Measurements from ENCODE around the gene NPC1.

The NPC1 gene

DNA sequence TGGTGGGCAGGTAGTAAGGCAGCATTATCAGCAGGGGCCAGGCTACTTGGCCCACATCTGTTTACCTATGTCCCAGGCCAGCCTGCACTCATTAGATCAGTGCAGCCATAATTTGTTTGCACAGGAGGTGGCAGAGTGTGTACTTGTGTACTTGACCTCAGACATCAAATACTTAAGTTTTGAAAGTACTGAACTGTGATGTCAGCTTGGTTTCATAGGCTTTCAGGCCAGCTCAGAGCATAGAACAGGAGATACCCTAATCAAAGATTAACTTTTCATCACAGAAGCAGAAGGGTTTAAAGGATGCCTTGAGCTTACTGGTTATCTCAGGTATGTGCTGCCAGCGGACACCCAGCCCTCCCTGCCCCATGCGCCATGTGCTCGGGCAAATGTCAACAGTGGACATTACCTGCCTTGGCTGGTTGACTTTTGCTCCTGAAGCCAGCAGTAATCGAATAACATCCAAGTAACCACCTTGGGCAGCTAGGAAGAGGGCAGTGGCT lies 43.2 kb upstream of the NPC1 start:
- TF ChIP-seq, protein P1, sequence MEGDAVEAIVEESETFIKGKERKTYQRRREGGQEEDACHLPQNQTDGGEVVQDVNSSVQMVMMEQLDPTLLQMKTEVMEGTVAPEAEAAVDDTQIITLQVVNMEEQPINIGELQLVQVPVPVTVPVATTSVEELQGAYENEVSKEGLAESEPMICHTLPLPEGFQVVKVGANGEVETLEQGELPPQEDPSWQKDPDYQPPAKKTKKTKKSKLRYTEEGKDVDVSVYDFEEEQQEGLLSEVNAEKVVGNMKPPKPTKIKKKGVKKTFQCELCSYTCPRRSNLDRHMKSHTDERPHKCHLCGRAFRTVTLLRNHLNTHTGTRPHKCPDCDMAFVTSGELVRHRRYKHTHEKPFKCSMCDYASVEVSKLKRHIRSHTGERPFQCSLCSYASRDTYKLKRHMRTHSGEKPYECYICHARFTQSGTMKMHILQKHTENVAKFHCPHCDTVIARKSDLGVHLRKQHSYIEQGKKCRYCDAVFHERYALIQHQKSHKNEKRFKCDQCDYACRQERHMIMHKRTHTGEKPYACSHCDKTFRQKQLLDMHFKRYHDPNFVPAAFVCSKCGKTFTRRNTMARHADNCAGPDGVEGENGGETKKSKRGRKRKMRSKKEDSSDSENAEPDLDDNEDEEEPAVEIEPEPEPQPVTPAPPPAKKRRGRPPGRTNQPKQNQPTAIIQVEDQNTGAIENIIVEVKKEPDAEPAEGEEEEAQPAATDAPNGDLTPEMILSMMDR (IDR thresholded peaks at IDR 0.05), result no peak

- TF ChIP-seq, protein P1 (IDR thresholded peaks at IDR 0.05), result no peak
Measured at GRCh38 chr18:23627970-23628369, 41.7 kb upstream of the NPC1 start.

DNA sequence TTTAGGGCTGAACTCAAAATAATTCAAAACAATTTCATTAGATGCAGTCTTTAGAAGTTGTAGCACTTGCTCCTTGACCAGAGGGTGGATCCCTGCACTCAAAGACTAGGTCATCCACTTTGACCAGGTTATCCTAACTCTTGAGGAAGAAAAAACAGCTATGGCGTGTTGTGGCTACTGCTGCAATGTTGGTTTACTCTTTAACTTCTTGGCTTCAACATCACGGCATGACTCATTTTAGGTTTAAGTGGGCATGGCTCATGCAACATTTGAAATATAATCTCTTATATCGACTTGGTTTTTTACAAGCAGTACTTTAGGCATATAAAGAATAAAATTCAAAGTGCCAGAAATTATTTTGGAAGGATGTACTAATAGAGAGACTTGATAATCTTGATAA lies 41.0 kb upstream of the NPC1 start:
- TF ChIP-seq, protein P1 (IDR thresholded peaks at IDR 0.05), result no peak

DNA sequence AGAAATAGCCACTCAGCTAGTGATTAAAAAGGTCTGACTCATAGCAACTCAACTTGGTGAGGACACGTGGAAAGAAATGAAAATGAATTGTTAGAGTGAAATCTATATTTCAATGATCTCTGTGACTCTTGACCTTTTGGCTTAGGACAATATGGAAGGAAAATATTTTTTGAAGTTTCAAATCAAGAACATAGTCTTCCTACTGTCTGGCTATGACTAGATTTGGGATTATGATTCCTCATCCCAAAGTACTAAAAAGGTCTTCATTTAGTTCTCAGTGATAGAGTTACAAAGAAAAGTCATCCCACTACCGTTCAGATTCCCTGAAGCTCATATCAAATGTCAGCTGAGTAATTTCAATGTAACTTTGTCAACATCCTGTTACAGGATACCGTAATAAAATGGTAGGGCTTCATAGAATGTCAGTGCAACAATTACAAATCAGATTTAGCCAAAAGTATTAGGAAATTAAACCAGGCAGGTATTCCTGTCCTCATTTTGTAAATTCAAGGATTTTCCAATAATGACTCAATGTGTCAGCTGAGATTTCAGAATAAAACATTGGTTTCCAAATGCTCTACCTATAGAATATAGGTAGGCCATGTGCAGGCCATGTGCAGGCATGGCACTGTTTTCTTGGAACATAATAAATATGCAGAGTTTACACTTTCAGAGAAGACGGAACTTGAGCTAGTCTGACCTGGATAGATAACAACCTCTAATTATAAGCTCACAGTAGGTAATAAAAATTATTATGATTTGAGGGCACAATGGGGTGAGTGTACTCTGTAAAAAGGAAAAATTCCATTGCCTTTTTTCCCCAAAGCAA lies 40.4 kb upstream of the NPC1 start:
- TF ChIP-seq, protein P1 (IDR thresholded peaks at IDR 0.05), result no peak

DNA sequence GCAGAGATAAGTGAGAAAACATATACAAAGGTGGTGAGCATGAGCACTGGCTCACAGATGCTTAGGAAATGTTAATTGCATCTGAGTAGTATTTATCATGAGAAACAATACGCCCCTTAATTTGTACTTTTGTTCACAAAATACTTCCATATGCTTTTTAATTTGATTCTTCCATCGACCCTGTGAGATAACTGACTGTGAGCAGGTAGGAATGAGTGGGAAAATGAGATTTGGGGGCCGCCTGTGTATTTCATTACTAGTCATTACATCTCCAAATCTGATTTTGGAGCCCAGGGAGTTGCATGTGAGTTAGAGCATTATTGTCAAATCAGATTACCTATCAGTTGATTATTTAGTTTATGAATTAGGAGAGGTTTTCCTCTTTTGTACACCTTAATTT lies 36.7 kb upstream of the NPC1 start:
- TF ChIP-seq, protein P1 (IDR thresholded peaks at IDR 0.05), result no peak

- TF ChIP-seq, protein P1 (IDR thresholded peaks at IDR 0.05), result no peak
Measured at GRCh38 chr18:23619388-23619881, 33.1 kb upstream of the NPC1 start.

GRCh38 chr18:23618862-23619387 lies 32.6 kb upstream of the NPC1 start:
- TF ChIP-seq, protein P1 (IDR thresholded peaks at IDR 0.05), result no peak

Measured in LNCAP (cell line).